HG03571 (cell line): ENCODE results near the gene ZNF385D.

ENCODE experiments used
- ATAC-seq: cut with Tn5 transposase; IDR thresholded peaks from one replicate; pipeline ENCODE4 v1.9.1; 2021; ENCODE audit not compliant: unreplicated experiment

Gene ZNF385D, protein sequence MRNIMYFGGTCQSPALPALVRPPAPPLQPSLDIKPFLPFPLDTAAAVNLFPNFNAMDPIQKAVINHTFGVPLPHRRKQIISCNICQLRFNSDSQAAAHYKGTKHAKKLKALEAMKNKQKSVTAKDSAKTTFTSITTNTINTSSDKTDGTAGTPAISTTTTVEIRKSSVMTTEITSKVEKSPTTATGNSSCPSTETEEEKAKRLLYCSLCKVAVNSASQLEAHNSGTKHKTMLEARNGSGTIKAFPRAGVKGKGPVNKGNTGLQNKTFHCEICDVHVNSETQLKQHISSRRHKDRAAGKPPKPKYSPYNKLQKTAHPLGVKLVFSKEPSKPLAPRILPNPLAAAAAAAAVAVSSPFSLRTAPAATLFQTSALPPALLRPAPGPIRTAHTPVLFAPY

DNA sequence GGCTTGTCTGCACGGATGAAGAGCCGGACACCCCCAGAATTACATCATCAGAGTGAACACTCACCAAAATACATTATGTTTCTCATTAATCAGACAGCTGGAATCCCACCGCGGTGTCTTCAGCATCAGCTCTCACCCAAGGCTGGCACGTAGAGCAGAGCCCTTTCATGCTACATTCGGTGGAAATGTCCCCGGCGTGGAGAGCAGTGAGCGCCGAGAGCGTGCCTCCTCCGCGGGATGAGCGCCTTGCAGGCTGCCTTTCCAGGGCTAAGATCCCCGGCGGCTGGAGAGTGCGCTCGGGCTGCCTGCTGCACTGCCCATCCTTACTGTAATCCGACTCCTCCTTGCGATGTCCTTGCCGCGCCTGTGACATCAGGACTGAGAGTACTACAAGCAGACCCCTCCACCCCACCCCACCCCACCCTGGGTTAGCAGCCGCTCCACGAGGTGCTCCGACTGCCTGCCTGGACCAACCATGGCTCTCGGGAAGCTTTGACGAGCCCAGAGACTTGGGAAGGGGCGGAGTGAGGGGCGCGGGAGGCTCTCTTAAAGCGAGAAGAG, at the start of gene ZNF385D:
Gene ZNF385D (minus strand): TSS at position 380 of the 561 bp plus-strand sequence. CDS start 294 bp downstream, at position 86.
- no peak for ATAC-seq

DNA sequence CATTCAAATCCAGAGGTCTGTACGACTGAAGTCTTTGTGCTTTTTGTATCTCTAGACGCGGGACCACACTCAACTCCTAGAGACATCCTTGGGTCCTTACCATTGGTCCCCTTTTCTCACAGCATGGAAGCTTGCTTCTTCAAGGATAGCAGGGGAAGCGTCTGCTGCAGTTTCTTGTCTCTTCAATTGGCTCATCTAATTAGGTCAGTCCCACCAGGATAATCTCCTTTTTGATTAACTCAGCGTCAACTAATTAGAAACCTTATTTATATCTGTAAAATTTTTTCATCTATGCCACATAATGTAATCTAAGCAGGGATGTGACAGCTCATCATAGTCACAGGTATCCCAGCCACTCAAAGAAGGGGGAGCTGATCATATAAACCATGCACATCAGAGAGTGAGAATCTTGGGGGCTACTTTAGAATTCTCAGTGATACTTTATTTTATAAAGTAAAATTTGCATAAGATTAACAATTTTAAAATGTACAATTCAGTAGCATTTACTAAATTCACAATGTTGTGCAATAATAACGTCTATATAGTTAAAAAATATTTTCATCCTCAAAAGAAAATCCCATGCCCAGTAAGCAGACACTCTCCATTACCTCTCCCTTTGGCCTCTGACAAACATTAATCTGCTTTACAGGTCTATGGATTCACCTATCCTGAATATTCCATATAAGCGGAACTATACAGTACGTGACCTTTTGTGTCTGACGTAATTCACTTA, 47.5 kb upstream of the ZNF385D start:
- ATAC-seq: no peak

DNA sequence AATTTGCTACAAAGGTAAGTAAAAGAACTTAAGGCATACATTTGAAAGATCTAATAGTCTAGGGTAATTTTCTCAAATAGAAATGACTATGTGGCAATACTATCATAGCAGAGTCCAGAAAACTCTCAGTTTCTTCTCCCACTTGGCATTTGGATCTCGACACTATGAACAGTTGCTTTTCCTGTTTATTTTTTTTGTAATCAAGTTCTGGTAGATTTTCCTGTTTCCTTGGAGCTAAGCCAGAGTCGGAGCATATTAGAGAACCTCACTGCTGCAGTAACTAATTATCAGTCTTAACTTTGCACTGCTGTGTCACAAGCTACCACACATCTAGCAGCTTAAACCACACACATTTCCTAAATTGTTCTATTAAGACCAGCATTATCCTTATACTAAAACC, 44.9 kb upstream of the ZNF385D start:
- ATAC-seq: no peak

DNA sequence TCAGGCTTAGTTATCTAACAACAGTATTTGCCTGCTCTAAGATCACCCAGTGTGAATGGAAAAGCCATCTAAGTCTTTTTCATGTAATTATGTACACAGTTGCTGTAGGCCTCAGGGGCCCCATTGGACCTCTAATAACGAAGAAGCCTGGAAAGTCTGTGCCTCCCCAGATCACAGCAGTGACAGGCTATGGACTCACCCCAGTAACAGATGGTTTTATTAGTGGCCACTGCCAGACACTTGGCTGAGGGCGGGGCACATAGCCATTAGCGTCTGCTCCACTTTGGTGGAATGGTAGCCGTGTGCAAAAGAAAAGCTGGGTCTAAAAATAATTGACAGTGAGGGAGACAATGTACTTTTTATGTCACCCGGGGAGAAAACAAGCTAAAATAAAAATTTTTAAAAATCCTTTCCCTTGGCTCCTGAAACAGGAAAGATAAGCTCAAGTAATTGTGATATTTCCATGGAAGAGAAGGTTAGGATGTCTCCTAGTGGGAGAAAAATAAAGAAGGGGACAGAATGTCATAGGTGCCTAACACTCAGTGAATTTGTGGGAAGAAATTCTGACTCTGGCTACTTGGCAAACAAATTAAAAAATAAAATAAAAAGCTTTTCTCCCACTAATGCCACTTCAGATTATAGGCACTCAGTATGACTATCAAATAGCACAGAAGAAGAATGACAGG, 44.3 kb upstream of the ZNF385D start:
- no peak for ATAC-seq

DNA sequence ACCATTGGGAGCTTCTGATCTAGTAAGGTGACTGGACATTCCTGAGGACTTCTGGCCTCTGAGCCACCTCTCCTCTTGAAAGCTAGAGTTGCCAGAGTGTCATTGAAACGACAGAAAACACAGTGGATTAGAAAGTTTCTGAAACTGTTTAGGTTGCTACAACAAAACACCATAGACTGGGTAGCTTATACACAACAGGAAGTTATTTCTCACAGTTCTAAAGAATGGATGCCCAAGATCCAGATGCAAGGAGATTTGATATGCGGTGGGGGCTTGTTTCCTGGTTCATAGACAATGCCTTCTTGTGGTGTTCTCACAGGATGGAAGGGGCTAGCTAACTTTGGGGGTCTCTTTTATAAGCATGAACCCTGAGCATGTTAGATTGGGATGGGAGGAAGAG, 43.3 kb upstream of the ZNF385D start:
- ATAC-seq: no peak

DNA sequence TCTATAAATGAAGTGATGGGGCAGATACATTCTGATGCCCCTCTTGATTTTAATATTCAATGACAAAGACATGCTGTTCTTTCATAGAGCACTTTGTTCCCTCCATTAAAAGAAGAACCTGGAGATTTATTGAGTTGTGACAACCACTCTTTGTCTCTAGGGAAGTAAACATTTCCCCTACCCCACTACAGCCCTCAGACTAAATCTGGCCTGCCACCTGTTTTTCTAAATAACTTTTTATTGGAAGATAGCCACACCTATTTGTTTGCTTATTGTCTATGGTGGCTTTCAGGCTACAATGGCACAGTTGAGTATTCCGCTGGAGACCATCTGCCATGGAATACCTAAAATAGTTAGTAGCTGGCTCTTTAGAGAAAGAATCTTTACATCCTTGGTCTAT, 41.2 kb upstream of the ZNF385D start:
- ATAC-seq: no peak

DNA sequence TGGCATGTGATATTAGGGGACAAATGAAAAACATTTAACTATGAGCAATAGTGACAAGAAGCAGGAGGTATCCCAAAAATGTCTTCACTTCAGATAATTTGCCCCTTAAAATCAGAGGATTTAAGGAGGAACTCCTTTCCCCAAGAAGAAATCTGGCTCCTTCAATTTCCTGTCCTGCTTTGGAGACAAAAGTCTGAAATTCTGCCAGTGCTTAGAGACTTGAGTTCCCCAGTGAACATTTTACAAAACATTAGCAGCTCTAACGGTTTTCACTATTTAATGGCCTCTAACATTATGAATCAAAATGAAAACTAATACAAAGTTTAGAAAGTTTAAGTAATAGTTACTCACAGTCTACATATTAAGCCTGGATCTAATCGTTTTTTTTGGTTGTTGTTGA, 40.3 kb upstream of the ZNF385D start:
- ATAC-seq: no peak

DNA sequence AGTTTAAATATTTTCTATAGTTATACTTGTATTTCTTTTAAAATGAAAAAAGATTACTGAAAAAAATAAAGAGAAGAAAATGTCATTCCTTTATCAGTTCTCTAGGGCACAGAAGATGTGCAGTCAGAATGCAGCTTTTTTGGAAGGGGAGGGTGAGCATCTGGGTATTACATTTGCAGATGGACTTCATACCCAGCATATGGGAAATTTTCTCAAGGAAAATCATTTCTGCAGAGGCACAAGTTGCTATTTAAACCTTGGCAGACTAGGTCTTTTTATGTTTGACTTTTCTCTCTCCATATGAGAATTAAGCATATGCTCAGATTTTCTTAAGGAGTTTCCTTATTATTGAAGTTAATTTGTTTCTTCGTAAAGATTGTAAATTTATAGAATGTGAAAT, 39.5 kb upstream of the ZNF385D start:
- ATAC-seq: no peak

DNA sequence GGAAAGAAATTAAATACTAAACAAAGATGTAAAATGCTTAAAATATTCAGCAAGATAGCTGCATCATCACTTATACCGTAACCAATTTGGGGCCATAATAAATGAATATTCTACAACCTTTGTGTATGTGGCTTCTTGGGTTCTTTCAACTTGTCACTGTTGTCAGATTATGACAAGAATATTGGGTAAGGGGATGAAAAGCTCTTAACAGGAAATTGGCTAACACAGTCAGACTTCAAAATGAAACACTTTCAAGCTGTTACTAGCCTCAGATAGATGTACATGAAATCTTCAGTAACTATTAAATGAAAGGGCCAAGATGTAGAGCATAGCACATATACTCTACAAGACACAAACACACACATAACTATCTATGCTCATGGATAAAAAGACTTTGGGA, 38.7 kb upstream of the ZNF385D start:
- no peak for ATAC-seq

DNA sequence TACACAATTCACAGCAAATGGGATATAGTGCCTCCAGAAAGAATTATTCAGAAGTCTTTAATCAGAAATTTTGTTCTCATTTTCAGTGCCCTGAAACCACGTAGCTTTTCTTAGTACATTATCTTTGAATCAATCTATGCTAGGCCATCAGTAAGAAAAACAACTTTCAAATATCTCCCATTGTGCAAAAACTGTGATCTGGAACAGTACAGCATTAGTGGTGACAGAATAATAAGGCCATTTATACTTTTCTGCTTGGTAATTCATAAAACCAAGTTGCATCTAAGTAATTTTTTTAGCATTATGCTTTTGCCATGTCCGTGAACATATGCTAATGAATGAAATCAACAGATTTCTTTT, 35.4 kb upstream of the ZNF385D start:
- no peak for ATAC-seq

DNA sequence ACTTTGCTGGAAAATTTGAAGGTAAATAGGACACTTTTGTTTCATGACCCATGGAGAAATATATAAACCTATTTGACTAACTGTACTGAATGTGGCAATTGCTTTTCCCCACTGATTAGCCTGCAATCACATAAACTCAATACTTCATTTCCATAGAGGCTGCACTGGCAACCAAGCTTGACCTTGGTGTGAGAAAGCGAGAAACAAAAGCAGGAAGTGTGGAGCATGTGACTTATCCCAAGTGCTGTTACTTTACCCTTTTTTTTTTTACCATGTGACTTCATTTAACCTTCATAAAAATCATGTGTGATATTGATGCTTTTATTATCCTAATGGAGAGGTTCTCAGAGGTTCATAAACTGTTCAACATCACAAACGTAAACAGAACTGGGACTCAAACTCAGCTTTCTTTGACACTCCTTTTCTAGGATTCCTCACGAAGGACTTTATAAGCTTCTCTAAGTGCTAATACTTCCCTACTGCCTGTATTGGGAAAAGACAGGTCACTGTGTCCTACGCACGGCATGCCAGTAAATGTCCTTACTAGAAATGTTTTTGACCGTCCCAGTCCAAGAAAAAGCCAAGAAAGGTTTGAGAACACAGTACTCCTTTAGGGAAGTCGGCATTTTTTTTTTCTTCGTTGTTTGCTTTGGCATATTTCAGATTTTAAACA, 34.9 kb upstream of the ZNF385D start:
- no peak for ATAC-seq

DNA sequence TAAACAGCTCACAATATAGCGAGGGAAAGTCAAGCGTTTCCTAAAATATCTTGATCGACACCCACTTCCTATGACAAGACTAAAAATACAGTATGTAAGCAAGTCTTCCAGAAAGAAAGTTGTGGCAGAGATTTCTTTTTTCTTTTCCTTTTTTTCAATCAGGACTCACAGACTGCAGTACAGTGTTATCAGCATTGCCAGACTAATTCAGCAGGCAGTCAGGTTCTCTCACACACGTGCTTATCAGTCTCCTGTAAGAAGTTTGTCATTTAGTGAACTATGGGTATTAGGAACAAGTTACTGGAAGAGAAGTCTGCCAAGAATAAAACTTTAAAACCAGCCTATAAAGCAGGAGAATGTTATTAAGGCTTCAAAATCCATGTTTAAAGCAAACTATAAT, 32.8 kb upstream of the ZNF385D start:
- ATAC-seq: no peak

DNA sequence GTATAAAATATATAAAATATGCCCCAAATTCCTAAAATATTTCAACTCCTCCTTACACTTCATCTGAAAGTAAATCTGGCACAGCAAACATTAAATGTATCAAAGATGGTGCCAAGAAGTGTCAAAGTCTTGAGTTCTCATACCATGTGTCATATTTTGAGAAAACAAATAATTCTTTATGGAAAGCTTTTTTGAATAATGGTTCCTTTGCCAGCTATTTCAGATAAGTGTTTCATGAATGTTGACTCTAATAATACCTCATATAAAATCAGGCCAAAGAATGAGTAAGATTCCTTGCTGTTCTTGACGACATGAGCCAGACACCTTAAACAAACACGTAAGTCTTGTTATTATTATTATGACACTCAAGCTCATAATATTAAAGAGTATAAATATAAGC, 30.3 kb upstream of the ZNF385D start:
- ATAC-seq: no peak

DNA sequence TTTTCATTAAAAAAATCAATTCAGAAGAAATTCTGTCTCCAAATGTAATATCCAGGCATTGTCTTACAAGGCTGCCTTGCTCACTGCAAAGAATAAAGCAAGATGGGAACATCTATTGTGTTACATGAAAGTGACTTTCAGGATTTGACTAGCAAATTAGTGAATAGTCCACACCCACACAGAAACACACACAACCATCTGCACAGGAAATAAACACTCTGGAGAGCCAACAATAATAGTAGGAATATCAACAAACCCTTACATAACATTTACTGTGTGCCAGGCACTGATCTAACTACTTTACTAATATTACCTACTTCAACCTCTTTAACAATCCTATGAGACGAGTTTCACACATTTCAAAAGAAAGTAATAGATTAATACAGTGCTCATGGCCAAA, 28.9 kb upstream of the ZNF385D start:
- no peak for ATAC-seq

DNA sequence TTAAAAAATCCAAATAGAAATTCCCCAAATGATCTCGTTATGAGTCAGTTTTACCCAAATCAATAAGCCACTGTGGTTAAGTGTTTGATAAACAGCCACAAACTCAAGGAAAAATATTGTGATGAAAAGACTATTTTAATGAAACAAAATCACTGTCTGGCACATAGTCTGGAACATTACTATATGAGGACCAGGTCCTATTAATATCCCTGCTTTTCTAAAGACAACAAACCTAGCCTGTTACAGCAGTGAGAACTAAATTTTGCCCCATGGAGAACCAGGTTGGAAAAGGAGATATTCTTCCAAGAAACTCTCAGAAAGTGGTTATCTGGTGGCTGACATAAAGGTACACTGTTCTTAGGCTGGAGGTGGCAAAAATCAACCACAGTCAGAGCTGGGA, 27.7 kb upstream of the ZNF385D start:
- ATAC-seq: no peak

DNA sequence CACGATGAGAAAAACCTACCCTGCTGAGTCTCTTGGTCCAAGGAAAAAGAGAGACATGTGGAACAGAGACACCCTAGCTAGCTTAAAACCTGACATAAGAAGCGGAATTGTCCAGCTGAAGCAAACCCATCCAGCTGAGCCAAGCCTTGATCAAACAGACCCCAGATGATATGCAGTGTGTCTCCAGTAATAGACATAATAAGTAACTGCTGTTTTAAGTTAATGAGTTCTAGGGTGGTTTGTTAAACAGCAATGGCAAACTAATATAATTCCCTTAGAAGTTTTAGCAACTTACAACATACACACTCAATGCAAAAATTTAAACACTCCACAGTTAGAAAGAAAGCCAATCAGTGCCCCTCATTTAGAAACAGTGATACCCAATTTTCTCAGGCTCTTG, 26.8 kb upstream of the ZNF385D start:
- no peak for ATAC-seq

DNA sequence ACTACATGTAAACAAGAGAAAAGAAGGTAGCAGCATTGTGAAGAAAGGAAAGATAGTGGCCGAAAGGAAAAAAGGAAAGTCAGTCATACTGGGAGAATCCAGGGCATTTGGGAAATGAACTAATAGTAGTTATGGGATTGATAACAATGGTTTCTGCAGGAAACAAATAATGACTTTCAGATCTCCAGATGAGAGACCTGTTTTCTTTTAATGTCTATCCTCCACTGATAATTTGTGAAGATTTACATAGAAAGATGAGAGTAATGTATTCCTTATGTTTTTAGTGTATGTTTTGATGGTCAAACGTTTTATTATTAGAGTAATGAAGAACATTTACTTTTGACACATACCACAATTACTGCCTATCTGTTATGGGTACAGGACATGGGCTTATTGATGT, 15.0 kb upstream of the ZNF385D start:
- ATAC-seq: no peak

DNA sequence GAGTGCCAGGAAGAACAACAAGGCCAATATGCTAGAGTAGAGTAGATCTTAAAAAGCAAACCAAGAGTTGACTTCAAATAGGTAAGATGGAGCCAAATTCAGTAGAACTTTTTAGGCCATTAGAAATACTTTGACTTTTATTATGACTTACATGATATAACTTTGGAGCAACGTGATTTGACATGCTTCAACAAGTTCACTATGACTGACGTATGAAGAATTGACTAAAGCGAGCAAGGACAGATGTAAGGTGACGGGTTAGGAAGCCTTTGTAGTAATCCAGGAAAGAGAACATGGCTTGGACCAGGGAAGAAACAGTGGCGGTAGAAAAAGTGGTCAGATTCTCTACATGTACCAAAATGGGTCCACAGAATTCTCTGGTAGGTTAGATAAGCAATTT, 4.9 kb upstream of the ZNF385D start:
- ATAC-seq: no peak

DNA sequence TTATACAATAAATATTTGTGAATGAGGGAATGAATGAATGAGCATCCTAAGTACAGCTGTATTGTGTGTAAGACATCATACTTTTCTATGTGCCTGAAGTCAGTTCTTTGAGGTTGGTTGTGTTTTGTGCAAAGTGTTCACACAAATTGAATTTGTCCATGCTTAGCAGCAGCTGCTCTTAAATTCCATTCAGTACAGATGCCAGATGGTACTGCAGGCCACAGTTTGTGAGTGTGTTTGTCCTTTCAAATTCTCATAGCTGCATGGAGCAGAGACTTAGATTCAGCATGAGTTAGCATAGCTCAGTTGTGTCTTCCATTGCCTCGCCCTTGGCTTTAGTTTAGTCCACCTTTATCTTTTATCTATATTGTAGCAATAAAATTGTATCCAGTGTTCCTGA, 3.8 kb upstream of the ZNF385D start:
- no peak for ATAC-seq

DNA sequence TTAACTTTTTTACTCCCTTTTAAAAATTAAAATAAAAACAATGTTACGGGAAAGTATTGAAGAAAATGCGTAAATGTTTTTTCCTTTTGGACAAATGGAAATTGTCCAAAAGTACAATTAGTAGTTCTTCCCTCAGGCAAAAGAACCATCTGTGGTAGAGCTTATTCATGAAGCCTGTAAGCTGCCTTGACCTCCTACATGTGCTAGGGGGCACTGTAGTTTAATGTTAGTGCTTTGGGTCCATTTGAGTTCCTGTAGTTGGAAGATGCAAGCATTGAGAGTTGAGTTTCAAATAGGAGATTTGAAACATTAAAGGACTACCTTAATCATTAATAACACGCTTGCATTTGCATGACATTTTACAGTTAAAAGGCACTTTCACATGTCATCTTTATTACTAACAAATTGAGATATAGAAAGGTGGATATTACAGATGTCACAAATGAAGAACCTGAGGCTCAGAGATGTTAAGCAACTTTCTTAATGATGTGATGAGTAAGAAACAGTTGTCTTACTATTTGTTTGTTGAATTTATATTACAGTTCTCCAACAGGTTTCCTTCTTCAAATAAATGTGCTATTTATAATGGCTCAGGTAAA, 1.8 kb upstream of the ZNF385D start:
- ATAC-seq: no peak

DNA sequence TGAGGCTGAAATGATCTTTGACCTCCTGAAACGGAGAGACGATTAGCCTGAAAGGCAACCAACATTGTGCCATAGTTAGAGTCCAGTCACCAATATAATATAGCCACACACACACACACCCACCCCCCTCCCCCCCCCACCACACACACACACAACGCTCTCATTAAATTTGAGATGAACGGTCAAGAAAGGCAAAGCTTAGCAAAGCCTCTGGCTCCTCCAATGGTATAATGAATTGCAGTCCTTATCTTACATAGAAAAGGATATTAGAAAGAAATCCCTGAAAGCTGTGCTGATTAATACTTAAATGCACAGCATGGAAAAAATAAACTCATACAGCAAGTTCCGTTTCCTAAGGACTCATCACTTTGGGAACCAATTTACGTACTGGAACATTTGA, 876 bp upstream of the ZNF385D start:
- no peak for ATAC-seq
